PC-3 (cell line): Measurements from ENCODE around the gene ACOXL. TPM values are rescaled to one million over a fixed set of nuclear protein-coding genes. Genes with fewer than 3 reads are reported as not detected.

Experiments used
- ATAC-seq: fragments of 200-7000 bp; cut with Tn5 transposase; 2 replicates; pipeline ENCODE4 v1.9.1; 2020; ENCODE audit warnings: mild to moderate bottlenecking, moderate library complexity
- BruUV-seq: library from RNA; stranded (reverse); fragments of 400-500 nt; replicated peaks from 2 replicates; lab custom pipeline; 2021; lab: Mats Ljungman, UMichigan
- CTCF ChIA-PET: fragments of 300-600 bp; sonication (Branson Sonifier 250); formaldehyde crosslinking; loops from one replicate; lab custom pipeline; 2022; ENCODE audit warnings: antibody characterized with exemption; lab: Charles Lee
- POLR2A ChIA-PET: fragments of 300-600 bp; sonication (Branson Sonifier 250); formaldehyde crosslinking; loops from one replicate; lab custom pipeline; 2022; ENCODE audit warnings: antibody characterized with exemption; ENCODE audit not compliant: unreplicated experiment; lab: Charles Lee
- DNase-seq: peaks from one replicate; pipeline ENCODE4 v3.0.0-alpha.2; 2015
- H2AFZ ChIP-seq: fragments of 300-600 bp; sonication (generic); 2 replicates; pipeline ENCODE4 v1.6.0; 2016; ENCODE audit warnings: antibody characterized with exemption, low read length
- H3F3A ChIP-seq: fragments of 300-600 bp; sonication (generic); one replicate; pipeline ENCODE4 v1.6.0; 2017; ENCODE audit warnings: antibody characterized with exemption, low read length, control low read depth, mild to moderate bottlenecking; ENCODE audit not compliant: unreplicated experiment
- H3K27ac ChIP-seq: fragments of 300-600 bp; sonication (generic); 2 replicates; pipeline ENCODE4 v1.5.1; 2016; ENCODE audit warnings: mild to moderate bottlenecking, low read length
- H3K27me3 ChIP-seq: fragments of 300-600 bp; sonication (generic); 2 replicates; pipeline ENCODE4 v1.6.1; 2016; ENCODE audit warnings: low read length, mixed read lengths
- H3K36me3 ChIP-seq: fragments of 300-600 bp; sonication (generic); 2 replicates; pipeline ENCODE4 v1.6.1; 2016; ENCODE audit warnings: low read depth, mixed run types, low read length, mixed read lengths
- H3K4me1 ChIP-seq: fragments of 300-600 bp; sonication (generic); 2 replicates; pipeline ENCODE4 v1.5.1; 2016; ENCODE audit warnings: low read length; ENCODE audit not compliant: insufficient read depth
- H3K4me2 ChIP-seq: fragments of 300-600 bp; sonication (generic); 2 replicates; pipeline ENCODE4 v1.6.0; 2016; ENCODE audit warnings: low read length
- H3K4me3 ChIP-seq: fragments of 300-600 bp; sonication (generic); 2 replicates; pipeline ENCODE4 v1.5.1; 2016; ENCODE audit warnings: mild to moderate bottlenecking, low read length, mixed read lengths
- H3K79me2 ChIP-seq: fragments of 300-600 bp; sonication (generic); 2 replicates; pipeline ENCODE4 v1.6.1; 2017; ENCODE audit warnings: low read length, mixed read lengths
- H3K9ac ChIP-seq: fragments of 300-600 bp; sonication (generic); 2 replicates; pipeline ENCODE4 v1.6.0; 2016; ENCODE audit warnings: mild to moderate bottlenecking, low read length
- H3K9me2 ChIP-seq: fragments of 300-600 bp; sonication (generic); replicated peaks from 2 replicates; pipeline ENCODE4 v1.6.1; 2016; ENCODE audit warnings: mixed run types, low read length, mixed read lengths
- H3K9me3 ChIP-seq: fragments of 300-600 bp; sonication (generic); 2 replicates; pipeline ENCODE4 v1.6.1; 2016; ENCODE audit warnings: low read length, mixed read lengths
- H4K20me1 ChIP-seq: fragments of 300-600 bp; sonication (generic); 2 replicates; pipeline ENCODE4 v1.6.1; 2016; ENCODE audit warnings: low read length, mixed read lengths
- CTCF ChIP-seq: fragments of 300-600 bp; sonication (generic); conservative IDR thresholded peaks from 2 replicates; pipeline ENCODE4 v1.5.1; 2017; ENCODE audit warnings: antibody characterized with exemption, low read depth, mild to moderate bottlenecking, low read length
- EZH2 ChIP-seq: fragments of 300-600 bp; sonication (generic); IDR thresholded peaks from one replicate; pipeline ENCODE4 v1.6.1; 2017; ENCODE audit warnings: antibody characterized with exemption, mild to moderate bottlenecking, low read length; ENCODE audit not compliant: unreplicated experiment
- EZH2phosphoT487 ChIP-seq: fragments of 300-600 bp; sonication (generic); IDR thresholded peaks from 2 replicates; pipeline ENCODE4 v1.6.1; 2018; ENCODE audit warnings: mild to moderate bottlenecking, antibody characterized with exemption, low read length, borderline replicate concordance
- intact Hi-C: fragments of 100-400 bp; cut with micrococcal nuclease; formaldehyde crosslinking; loops from 2 replicates; pipeline ENCODE4 v1.9.0; 2023
- total RNA-seq: library from RNA; depleted of rRNA; stranded (reverse); fragments of >200 nt; gene quantifications from 2 replicates; pipeline ENCODE4 v1.2.3, GENCODE V29; 2014

The ACOXL gene
- total RNA-seq, 1 experiment from 2014 or later = 16.3 TPM

GRCh38 chr2:110789706-110790105, 57.3 kb downstream of the ACOXL start:
- no TSS peak for BruUV-seq
- no peak overlapping the region for H2AFZ ChIP-seq
- H3K9me2 ChIP-seq = no peaks in the 10 kb centered on the region
- no peaks in the 10 kb centered on the region for H3K9me3 ChIP-seq
- peaks cover 7% of the 10 kb centered on the region for H3K4me1 ChIP-seq
- no peak overlapping the region for H3K4me3 ChIP-seq
- H3K79me2 ChIP-seq = no peaks in the 10 kb centered on the region
- intact Hi-C loops = no loop called here
- no peaks in the 10 kb centered on the region for H3K36me3 ChIP-seq
- H4K20me1 ChIP-seq = no peaks in the 10 kb centered on the region
- H3K9ac ChIP-seq = no peak overlapping the region
- H3F3A ChIP-seq = no peaks in the 10 kb centered on the region
- ChIA-PET CTCF (no interaction called here), POLR2A (no interaction called here)
- no peaks in the 10 kb centered on the region for H3K27me3 ChIP-seq
- H3K27ac ChIP-seq = no peak overlapping the region
- ATAC-seq (no peak), DNase-seq (no peak)
- H3K4me2 ChIP-seq = no peak overlapping the region
- TF ChIP-seq EZH2phosphoT487 = no peak

GRCh38 chr2:110790907-110791306, 58.5 kb downstream of the ACOXL start:
- Histone ChIP-seq H2AFZ (no peak overlapping the region), H3K79me2 (no peaks in the 10 kb centered on the region), H3K27ac (no peak overlapping the region), H3K4me2 (no peak overlapping the region), H3F3A (no peaks in the 10 kb centered on the region), H3K9me3 (no peaks in the 10 kb centered on the region), H3K9ac (no peak overlapping the region), H4K20me1 (no peaks in the 10 kb centered on the region), H3K36me3 (no peaks in the 10 kb centered on the region), H3K4me3 (no peak overlapping the region), H3K4me1 (peaks cover 7% of the 10 kb centered on the region), H3K9me2 (no peaks in the 10 kb centered on the region), H3K27me3 (no peaks in the 10 kb centered on the region)
- ChIA-PET POLR2A (no interaction called here), CTCF (no interaction called here)
- no peak for DNase-seq
- intact Hi-C loops = no loop called here
- BruUV-seq = no TSS peak
- TF ChIP-seq CTCF (no peak), EZH2phosphoT487 (no peak), EZH2 (no peak)
- ATAC-seq = no peak

- no TSS peak for BruUV-seq
- no peaks in the 10 kb centered on the region for H3F3A ChIP-seq
- no peak overlapping the region for H3K27ac ChIP-seq
- H3K79me2 ChIP-seq = no peaks in the 10 kb centered on the region
- no peak overlapping the region for H3K4me2 ChIP-seq
- intact Hi-C loops = no loop called here
- H3K36me3 ChIP-seq = no peaks in the 10 kb centered on the region
- peaks cover 7% of the 10 kb centered on the region for H3K4me1 ChIP-seq
- no peaks in the 10 kb centered on the region for H3K9me3 ChIP-seq
- no peak for ATAC-seq
- DNase-seq = no peak
- H3K4me3 ChIP-seq = no peak overlapping the region
- H3K27me3 ChIP-seq = no peaks in the 10 kb centered on the region
- no peak overlapping the region for H2AFZ ChIP-seq
- TF ChIP-seq EZH2 (no peak), EZH2phosphoT487 (no peak), CTCF (no peak)
- no peak overlapping the region for H3K9ac ChIP-seq
- ChIA-PET POLR2A (no interaction called here), CTCF (no interaction called here)
- H3K9me2 ChIP-seq = no peaks in the 10 kb centered on the region
- H4K20me1 ChIP-seq = no peaks in the 10 kb centered on the region
Observed at GRCh38 chr2:110791435-110791834, 59.1 kb downstream of the ACOXL start.
